H1 (cell line): ENCODE results near the gene TNFAIP8. TPM values are rescaled to one million over a fixed set of nuclear protein-coding genes. Genes with fewer than 3 reads are reported as not detected.

Experiments used
- BCL11A ChIP-seq, 2 experiments: IDR thresholded peaks; one replicate each; pipeline ENCODE4 v1.6.1; 2011; ENCODE audit warnings: low read depth in 2 of 2, low read length in 2 of 2, mild to moderate bottlenecking in 2 of 2
- RNF2 ChIP-seq: fragments of 200-900, 300-1000 bp; sonication (generic); IDR thresholded peaks from 2 replicates; pipeline ENCODE4 v1.7.1; 2016; ENCODE audit warnings: borderline replicate concordance, low read depth, mild to moderate bottlenecking, antibody characterized with exemption, low read length; ENCODE audit not compliant: poor library complexity, severe bottlenecking; ENCODE audit errors: missing control alignments
- SP2 ChIP-seq: IDR thresholded peaks from 2 replicates; pipeline ENCODE4 v1.6.1; 2012; ENCODE audit warnings: mild to moderate bottlenecking, low read length, inconsistent platforms
- TAF7 ChIP-seq: optimal IDR thresholded peaks from 2 replicates; pipeline ENCODE3; 2011; ENCODE audit warnings: low read depth, mild to moderate bottlenecking, inconsistent platforms, low read length, moderate library complexity, borderline replicate concordance
- TEAD4 ChIP-seq: IDR thresholded peaks from 2 replicates; pipeline ENCODE4 v1.6.1; 2012; ENCODE audit warnings: low read depth, low read length, inconsistent platforms, mixed read lengths
- polyA plus RNA-seq, 7 experiments: library from polyadenylated mRNA; depleted of rRNA in 3 of 7; stranded (reverse) in 5 of 7; unstranded in 2 of 7; fragments of >200 nt in 5 of 7; fragments of 200-250 nt in 2 of 7; gene quantifications; 1 replicate in 5 of 7; 2 replicates in 1 of 7; 4 replicates in 1 of 7; pipeline versions ENCODE4 v1.2.1 to v1.2.3, GENCODE V29; 2011 to 2013; ENCODE audit warnings: missing spikeins in 2 of 7, mixed read lengths in 2 of 7
- total RNA-seq: library from RNA; stranded (reverse); fragmentation: NEBNext Ultra II Directional; extraction: Animal tissue kit (Norgen Biotek cat#: 25700); gene quantifications from 2 replicates; pipeline ENCODE4 v1.2.1, GENCODE V29; 2021

Gene TNFAIP8
- total and polyA plus RNA-seq, 2 of the 8 experiments (the other 6 are each of a cell fraction or from before 2014, with no cell fraction given), result 12.4 to 19.3 TPM

- TF ChIP-seq BCL11A (IDR thresholded peaks at IDR 0.05; ENCODE audit: low read depth in 2 of 2, low read length in 2 of 2) (no peak), RNF2 (no peak), SP2 (no peak), TAF7 (no peak), TEAD4 (no peak)
These were observed 32.9 kb downstream of the TNFAIP8 start (continued) for GRCh38 chr5:119388619-119389190.
